Rectal smooth muscle tissue (tissue), 1 donor: ENCODE data around the gene RABL6.
A peak's percentile ranks its signal among the peaks of the same experiment; 100 is the strongest.
"Not testable (repeated sequence)": the region's sequence is repeated elsewhere in the genome, so short reads cannot be mapped to it uniquely, and the experiment has no call there.

ENCODE experiments used
- H3K27ac ChIP-seq: one replicate; pipeline ENCODE4 v1.7.0; 2013; ENCODE audit warnings: low read depth, low read length, inconsistent platforms
- H3K27me3 ChIP-seq: one replicate; pipeline ENCODE4 v1.7.0; 2013; ENCODE audit warnings: low read length; ENCODE audit not compliant: control insufficient read depth, insufficient read depth
- H3K36me3 ChIP-seq: one replicate; pipeline ENCODE4 v1.7.0; 2013; ENCODE audit warnings: low read length; ENCODE audit not compliant: control insufficient read depth, insufficient read depth
- H3K4me1 ChIP-seq: one replicate; pipeline ENCODE4 v1.7.0; 2013; ENCODE audit warnings: low read length; ENCODE audit not compliant: control insufficient read depth, insufficient read depth
- H3K4me3 ChIP-seq: one replicate; pipeline ENCODE4 v1.7.0; 2013; ENCODE audit warnings: low read length
- H3K9ac ChIP-seq: one replicate; pipeline ENCODE4 v1.7.0; 2013; ENCODE audit warnings: low read length

RABL6 gene, protein sequence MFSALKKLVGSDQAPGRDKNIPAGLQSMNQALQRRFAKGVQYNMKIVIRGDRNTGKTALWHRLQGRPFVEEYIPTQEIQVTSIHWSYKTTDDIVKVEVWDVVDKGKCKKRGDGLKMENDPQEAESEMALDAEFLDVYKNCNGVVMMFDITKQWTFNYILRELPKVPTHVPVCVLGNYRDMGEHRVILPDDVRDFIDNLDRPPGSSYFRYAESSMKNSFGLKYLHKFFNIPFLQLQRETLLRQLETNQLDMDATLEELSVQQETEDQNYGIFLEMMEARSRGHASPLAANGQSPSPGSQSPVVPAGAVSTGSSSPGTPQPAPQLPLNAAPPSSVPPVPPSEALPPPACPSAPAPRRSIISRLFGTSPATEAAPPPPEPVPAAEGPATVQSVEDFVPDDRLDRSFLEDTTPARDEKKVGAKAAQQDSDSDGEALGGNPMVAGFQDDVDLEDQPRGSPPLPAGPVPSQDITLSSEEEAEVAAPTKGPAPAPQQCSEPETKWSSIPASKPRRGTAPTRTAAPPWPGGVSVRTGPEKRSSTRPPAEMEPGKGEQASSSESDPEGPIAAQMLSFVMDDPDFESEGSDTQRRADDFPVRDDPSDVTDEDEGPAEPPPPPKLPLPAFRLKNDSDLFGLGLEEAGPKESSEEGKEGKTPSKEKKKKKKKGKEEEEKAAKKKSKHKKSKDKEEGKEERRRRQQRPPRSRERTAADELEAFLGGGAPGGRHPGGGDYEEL

DNA sequence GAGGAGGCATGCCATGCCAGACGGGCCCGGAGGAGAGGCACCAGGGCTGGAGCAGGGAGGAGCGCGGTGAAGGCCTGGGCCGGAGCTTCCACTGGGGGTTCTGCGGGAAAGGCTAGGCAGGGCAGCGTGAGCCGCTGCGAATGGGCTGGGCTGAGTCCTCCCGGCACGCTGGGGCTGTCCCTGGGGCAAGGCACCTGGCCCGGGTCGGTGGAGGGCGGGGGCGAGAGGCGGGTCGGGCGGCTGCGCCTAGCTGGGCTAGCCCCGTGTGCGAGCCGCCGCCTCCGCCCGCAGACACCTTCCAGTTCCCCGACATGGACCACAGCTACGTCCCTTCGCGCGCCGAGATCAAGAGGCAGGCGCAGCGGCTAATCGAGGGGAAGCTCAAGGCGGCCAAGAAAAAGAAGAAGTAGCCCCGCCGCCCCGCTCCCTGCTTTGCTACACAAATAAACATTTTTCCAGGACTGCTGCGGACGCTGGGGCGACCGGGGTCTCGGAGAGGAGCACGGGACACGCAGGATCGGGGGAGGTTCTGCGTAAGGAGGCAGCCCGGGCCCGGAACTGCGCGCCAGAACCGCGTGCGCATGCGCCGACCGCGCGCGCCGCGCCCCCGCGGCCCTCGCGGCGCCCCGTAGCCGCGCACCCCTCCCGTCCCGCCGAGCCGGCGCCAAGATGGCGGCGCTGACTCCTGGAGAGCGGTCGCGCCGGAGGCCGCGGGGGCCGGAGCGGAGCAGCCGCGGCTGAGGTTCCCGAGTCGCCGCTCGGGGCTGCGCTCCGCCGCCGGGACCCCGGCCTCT lies at the start of gene RABL6:
Gene RABL6, plus strand, starts transcription at position 668 of the 794 bp plus-strand sequence. CDS start 249 bp downstream, outside the sequence.
- Histone ChIP-seq H3K4me1 (peaks cover 15% of the 10 kb centered on the region), H3K27ac (peak within 1 kb of the TSS; percentile 75), H3K4me3 (peak within 1 kb of the TSS; percentile 89), H3K9ac (peak within 1 kb of the TSS; percentile 61), H3K36me3 (peaks cover 3% of the 10 kb centered on the region), H3K27me3 (no peaks in the 10 kb centered on the region)

- H3K4me1 ChIP-seq: no peaks in the 10 kb centered on the region
- no peak overlapping the region for H3K27ac ChIP-seq
- peaks cover 13% of the 10 kb centered on the region for H3K27me3 ChIP-seq
Measured at GRCh38 chr9:136759001-136759400, 48.7 kb upstream of the RABL6 start.

DNA sequence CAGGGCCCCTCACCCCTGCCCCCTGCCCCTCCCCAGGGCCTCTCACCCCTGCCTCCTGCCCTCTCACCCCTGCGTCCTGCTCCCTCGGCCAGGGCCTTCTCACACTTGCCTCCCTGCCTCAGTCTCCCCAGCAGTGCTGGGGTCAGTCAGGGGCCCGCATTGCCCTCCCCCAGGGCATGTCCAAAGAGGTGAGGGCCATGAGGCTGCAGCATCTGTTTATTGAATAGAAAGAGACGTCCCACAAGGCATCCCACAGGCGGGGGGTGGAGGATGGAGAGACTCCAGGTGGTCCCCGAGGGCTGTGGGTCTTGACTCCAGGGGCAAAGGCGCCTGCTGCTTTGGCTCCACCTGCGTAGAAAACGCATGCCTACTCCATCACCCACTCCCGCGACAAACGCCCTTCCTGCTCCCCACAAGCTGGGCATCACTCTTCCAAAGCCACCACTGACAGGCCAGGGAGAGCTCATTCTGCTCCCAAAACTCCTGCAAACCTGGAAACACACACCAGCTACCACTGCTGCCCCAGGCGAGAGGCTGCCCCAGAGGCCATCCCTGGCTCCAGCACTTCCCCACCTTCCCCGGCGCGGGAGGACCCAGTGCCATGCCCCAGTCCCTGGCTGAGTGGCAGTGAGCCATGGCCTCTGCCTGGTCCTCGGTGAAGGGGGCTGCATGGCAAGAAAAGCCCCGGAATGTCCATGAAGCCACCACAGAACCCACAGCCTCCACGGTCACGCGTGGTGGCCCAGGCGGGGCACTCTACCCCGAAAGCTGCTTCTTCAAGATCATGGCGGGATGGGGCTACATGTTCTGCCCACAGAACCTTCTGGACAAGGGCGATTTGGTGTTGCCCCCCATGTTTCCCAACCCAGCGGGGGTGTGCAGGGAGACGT lies 48.1 kb upstream of the RABL6 start:
- Histone ChIP-seq H3K9ac (no peak overlapping the region), H3K4me3 (no peak overlapping the region), H3K27me3 (peaks cover 15% of the 10 kb centered on the region), H3K27ac (no peak overlapping the region), H3K4me1 (no peaks in the 10 kb centered on the region), H3K36me3 (no peaks in the 10 kb centered on the region)

More at GRCh38 chr9:136759001-136759400, 48.7 kb upstream of the RABL6 start:
- Histone ChIP-seq H3K4me3 (no peak overlapping the region), H3K36me3 (no peaks in the 10 kb centered on the region), H3K9ac (no peak overlapping the region)

- no peaks in the 10 kb centered on the region for H3K4me1 ChIP-seq
- H3K36me3 ChIP-seq: no peaks in the 10 kb centered on the region
- H3K9ac ChIP-seq: no peak overlapping the region
- no peak overlapping the region for H3K27ac ChIP-seq
- H3K27me3 ChIP-seq: peaks cover 15% of the 10 kb centered on the region
- no peak overlapping the region for H3K4me3 ChIP-seq
Measured at GRCh38 chr9:136760424-136760823, 47.3 kb upstream of the RABL6 start.

DNA sequence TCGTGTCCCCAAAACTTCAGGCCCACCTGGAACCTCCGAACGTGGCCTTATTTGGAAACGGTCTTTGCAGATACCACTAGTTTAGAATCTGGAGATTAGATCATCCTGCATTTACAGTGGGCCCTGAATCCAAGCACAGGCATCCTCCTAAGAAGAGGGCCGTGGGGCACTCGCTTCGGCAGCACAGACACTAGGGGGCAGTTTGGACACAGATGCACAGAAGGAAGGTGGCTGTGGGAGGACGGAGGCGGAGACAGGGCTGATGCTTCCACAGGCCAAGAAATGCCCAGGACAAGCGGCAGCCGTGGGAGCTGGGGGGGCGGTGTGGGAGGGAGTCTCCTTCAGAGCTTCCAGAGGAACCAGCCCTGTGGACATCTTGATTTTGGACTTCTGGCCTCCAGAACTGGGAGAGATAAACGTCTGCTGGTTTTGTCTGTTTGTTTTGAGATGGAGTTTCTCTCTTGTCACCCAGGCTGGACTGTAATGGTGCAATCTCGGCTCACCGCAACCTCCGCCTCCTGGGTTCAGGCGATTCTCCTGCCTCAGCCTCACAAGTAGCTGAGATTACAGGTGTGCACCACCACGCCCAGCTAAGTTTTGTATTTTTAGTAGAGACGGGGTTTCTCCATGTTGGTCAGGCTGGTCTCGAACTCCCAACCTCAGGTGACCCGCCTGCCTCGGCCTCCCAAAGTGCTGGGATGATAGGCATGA lies 46.8 kb upstream of the RABL6 start:
- H3K27me3 ChIP-seq: peaks cover 15% of the 10 kb centered on the region
- not testable (repeated sequence) for H3K27ac ChIP-seq, H3K36me3 ChIP-seq

GRCh38 chr9:136761545-136761981 lies 46.2 kb upstream of the RABL6 start:
- H3K27ac ChIP-seq: no peak overlapping the region
- H3K4me1 ChIP-seq: no peaks in the 10 kb centered on the region
- H3K27me3 ChIP-seq: peaks cover 9% of the 10 kb centered on the region

More for the DNA sequence above, 46.8 kb upstream of the RABL6 start:
- H3K4me1 ChIP-seq, H3K9ac ChIP-seq, H3K4me3 ChIP-seq: not testable (repeated sequence)

DNA sequence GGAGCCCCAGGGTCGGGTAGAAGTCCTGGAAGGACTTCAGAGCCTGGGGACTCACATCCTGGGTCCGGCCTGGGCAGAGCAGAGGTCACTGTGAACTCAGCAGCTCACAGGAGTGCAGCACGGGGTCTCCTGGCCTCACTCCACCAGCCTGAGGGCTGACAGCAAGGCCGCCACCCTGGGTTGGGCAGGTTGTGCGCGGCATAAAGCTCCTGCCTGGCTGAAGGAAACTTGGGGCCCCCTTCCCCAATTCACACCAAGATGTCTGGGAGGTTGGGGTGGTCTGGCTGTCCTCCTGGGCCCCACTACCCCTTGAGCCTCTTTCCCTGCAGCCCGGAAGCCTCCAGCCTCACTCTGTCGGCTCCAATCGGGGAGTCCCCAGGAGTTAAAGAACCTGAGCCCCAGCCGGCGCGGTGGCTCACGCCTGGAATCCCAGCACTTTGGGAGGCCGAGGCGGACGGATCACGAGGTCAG lies 45.5 kb upstream of the RABL6 start:
- Histone ChIP-seq H3K36me3 (no peaks in the 10 kb centered on the region), H3K4me3 (no peak overlapping the region), H3K27me3 (peaks cover 9% of the 10 kb centered on the region), H3K27ac (no peak overlapping the region), H3K9ac (no peak overlapping the region), H3K4me1 (no peaks in the 10 kb centered on the region)

More at GRCh38 chr9:136761545-136761981, 46.2 kb upstream of the RABL6 start:
- Histone ChIP-seq H3K4me3 (no peak overlapping the region), H3K9ac (no peak overlapping the region), H3K36me3 (no peaks in the 10 kb centered on the region)

DNA sequence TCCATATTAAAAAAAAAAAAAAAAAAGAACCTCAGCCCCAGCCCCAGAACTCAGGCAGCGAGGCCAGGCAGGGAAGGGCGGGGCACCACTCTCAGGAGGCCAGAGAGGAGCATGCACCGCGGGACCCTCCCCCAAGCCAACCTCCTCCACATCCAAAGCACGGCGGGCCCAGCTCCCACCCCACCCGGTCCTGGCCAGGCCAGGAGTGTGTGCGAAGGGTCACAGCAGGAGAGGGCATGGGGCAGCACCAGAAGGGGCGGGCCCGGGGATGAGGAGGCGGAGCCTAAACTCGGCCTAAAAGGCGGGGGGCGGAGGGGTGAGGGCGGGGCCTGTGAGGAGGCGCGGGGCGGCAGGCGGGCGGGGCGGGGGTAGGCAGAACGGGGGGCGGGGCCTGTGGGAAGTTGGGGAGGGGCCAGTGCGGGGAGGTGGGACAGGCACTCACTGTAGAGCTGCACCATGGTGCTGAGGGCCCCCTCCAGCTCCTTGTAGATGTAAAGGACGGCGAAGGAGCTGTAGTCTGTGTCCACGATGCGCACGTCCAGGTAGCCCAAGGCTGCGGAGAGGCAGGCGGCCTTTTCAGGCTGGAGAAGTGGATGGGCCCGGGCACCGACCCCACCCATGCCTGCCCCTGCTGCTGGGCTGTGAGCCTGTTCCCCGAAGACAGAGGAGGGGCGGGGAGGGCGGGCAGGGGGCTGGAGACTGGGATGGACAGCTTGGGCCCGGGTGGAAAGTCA lies 44.7 kb upstream of the RABL6 start:
- no peaks in the 10 kb centered on the region for H3K4me1 ChIP-seq
- no peak overlapping the region for H3K9ac ChIP-seq
- H3K27ac ChIP-seq: no peak overlapping the region
- H3K4me3 ChIP-seq: no peak overlapping the region
- no peaks in the 10 kb centered on the region for H3K36me3 ChIP-seq
- H3K27me3 ChIP-seq: peaks cover 12% of the 10 kb centered on the region

DNA sequence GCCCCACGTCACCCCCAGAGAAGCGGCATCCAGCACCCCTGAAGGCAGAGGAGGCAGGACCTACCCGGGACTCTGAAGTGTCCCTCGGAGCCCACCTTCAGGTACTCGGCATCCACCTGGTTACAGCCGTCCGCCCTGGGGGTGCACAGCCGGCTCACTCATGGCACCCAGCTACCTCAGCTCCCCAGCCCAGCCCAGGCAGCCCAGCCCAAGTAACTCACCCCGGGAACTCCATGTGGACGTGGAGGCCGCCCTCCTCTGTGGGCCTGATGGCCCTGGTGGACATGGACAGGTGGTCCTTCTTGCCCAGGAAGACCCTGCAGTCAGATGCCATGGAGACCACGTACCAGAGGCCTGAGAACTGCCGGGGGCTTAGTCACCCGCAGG lies 44.1 kb upstream of the RABL6 start:
- H3K4me3 ChIP-seq: no peak overlapping the region
- H3K4me1 ChIP-seq: no peaks in the 10 kb centered on the region
- no peak overlapping the region for H3K27ac ChIP-seq

DNA sequence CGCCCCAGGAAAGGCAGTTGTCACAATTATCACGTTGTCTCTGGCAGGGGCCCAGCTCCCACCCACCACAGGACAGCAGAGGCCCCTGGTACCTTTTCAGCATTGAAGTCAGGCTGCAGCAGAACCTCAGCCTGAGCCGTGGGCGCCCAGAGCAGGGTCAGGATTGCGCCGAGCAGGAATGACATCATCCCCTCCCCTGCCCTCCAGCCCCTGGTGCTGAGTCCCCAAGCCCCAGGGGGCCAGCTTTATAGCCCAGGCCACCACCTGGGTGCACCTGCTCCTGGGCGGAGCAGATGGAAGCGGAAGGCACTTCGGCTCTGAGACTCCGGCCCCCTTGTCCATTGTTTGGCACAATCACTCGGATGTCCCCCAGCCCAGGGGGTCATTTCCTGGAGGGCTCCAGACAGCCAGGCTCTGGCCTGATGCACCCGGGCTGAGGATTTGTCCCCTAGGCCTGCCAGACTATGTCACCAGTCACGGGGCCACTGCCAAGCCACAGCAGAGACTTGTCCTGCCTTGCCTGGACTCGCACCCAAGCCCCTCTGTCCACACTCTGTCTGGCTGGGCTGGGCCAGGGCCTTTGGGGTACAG lies 43.4 kb upstream of the RABL6 start, which contains the start of gene LCN15:
Gene LCN15, minus strand, starts transcription at position 218 of the 591 bp plus-strand sequence. Its CDS starts 30 bp downstream, at position 188.
- H3K27me3 ChIP-seq: peaks cover 13% of the 10 kb centered on the region
- H3K4me1 ChIP-seq: no peaks in the 10 kb centered on the region
- no peak within 1 kb of the TSS for H3K4me3 ChIP-seq
- no peak within 1 kb of the TSS for H3K9ac ChIP-seq
- no peak within 1 kb of the TSS for H3K27ac ChIP-seq
- no peaks in the 10 kb centered on the region for H3K36me3 ChIP-seq

More for the DNA sequence above, 44.1 kb upstream of the RABL6 start:
- Histone ChIP-seq H3K9ac (no peak overlapping the region), H3K27me3 (peaks cover 13% of the 10 kb centered on the region), H3K36me3 (no peaks in the 10 kb centered on the region)
